ENCODE measurements around the gene MIP. TPM values are rescaled to one million over a fixed set of nuclear protein-coding genes. Genes with fewer than 3 reads are reported as not detected.
"Not testable (repeated sequence)": the region's sequence is repeated elsewhere in the genome, so short reads cannot be mapped to it uniquely, and the experiment has no call there.

The MIP gene
- total RNA-seq, 2 donors from 2014 or later: not detected

- intact Hi-C loops (cut with DNase I): loop anchor here in 1 of 2 donors (10.0 kb wide), 1 partner anchor 94 kb away; no protein-coding TSS in a partner anchor
- DNase-seq (ENCODE audit: low spot score): no peak
Observed at GRCh38 chr12:56469007-56469930, 14.8 kb upstream of the MIP start.

GRCh38 chr12:56468216-56469006 lies 14.0 kb upstream of the MIP start, which contains the start of gene SPRYD4:
SPRYD4 (plus strand) TSS chr12:56468578; CDS start chr12:56468592, 14 bp downstream.
- peak; percentile 98 for DNase-seq (ENCODE audit: low spot score)
- intact Hi-C loops (cut with DNase I): loop anchor here in 1 of 2 donors (10.0 kb wide), 1 partner anchor 94 kb away; no protein-coding TSS in a partner anchor

GRCh38 chr12:56462565-56462964 lies 8.1 kb upstream of the MIP start:
- intact Hi-C loops (cut with DNase I): loop anchor here in 1 of 2 donors (10.0 kb wide), 1 partner anchor 88 kb away; no protein-coding TSS in a partner anchor
- DNase-seq (ENCODE audit: low spot score): no peak

GRCh38 chr12:56461235-56462159 lies 7.0 kb upstream of the MIP start:
- no peak for DNase-seq (ENCODE audit: low spot score)
- intact Hi-C loops (cut with DNase I): loop anchor here in 1 of 2 donors (10.0 kb wide), 1 partner anchor 87 kb away; no protein-coding TSS in a partner anchor

- intact Hi-C loops (cut with DNase I): loop anchor here in 1 of 2 donors (10.0 kb wide), 1 partner anchor 103 kb away; no protein-coding TSS in a partner anchor
Observed at GRCh38 chr12:56457817-56458216, 3.4 kb upstream of the MIP start.

GRCh38 chr12:56451147-56451546 lies 3.3 kb downstream of the MIP start:
- intact Hi-C loops (cut with DNase I): loop anchor here in 1 of 2 donors (10.0 kb wide), 1 partner anchor 96 kb away; no protein-coding TSS in a partner anchor

More at GRCh38 chr12:56457817-56458216, 3.4 kb upstream of the MIP start:
- no peak for DNase-seq (ENCODE audit: low spot score)

GRCh38 chr12:56450241-56450640 lies 4.2 kb downstream of the MIP start:
- no peak for DNase-seq (ENCODE audit: low spot score)
- intact Hi-C loops (cut with DNase I): loop anchor here in 1 of 2 donors (10.0 kb wide), 1 partner anchor 95 kb away; no protein-coding TSS in a partner anchor

More at GRCh38 chr12:56451147-56451546, 3.3 kb downstream of the MIP start:
- no peak for DNase-seq (ENCODE audit: low spot score)

- no peak for DNase-seq (ENCODE audit: low spot score)
- intact Hi-C loops (cut with DNase I): no loop called here
Observed at GRCh38 chr12:56449622-56449984, 4.9 kb downstream of the MIP start.

GRCh38 chr12:56448860-56449621 lies 5.4 kb downstream of the MIP start, which contains the start of gene TIMELESS:
TIMELESS (minus strand) TSS chr12:56449426; CDS start chr12:56434170, 15,256 bp downstream.
- DNase-seq (ENCODE audit: low spot score): peak; percentile 96
- intact Hi-C loops (cut with DNase I): no loop called here

GRCh38 chr12:56443208-56443607 lies 11.2 kb downstream of the MIP start:
- intact Hi-C loops (cut with DNase I); DNase-seq (ENCODE audit: low spot score): not testable (repeated sequence)

GRCh38 chr12:56437430-56438176 lies 16.9 kb downstream of the MIP start:
- no peak for DNase-seq (ENCODE audit: low spot score)
- intact Hi-C loops (cut with DNase I): no loop called here

- intact Hi-C loops (cut with DNase I): no loop called here
- no peak for DNase-seq (ENCODE audit: low spot score)
Observed at GRCh38 chr12:56434828-56435227, 19.6 kb downstream of the MIP start.

GRCh38 chr12:56431850-56432249 lies 22.6 kb downstream of the MIP start:
- DNase-seq (ENCODE audit: low spot score): no peak
- intact Hi-C loops (cut with DNase I): no loop called here

- intact Hi-C loops (cut with DNase I): no loop called here
Observed at GRCh38 chr12:56431288-56431687, 23.2 kb downstream of the MIP start.

GRCh38 chr12:56425940-56426438 lies 28.5 kb downstream of the MIP start:
- intact Hi-C loops (cut with DNase I): no loop called here
- DNase-seq (ENCODE audit: low spot score): no peak

More at GRCh38 chr12:56431288-56431687, 23.2 kb downstream of the MIP start:
- no peak for DNase-seq (ENCODE audit: low spot score)

GRCh38 chr12:56425193-56425592 lies 29.3 kb downstream of the MIP start:
- intact Hi-C loops (cut with DNase I): no loop called here
- DNase-seq (ENCODE audit: low spot score): no peak

GRCh38 chr12:56420411-56420810 lies 34.0 kb downstream of the MIP start:
- DNase-seq (ENCODE audit: low spot score): no peak
- intact Hi-C loops (cut with DNase I): no loop called here
